ENCODE results near the gene WDR49.

- TF ChIP-seq CTCF (IDR thresholded peaks at IDR 0.05), result no peak
- TF ChIP-seq POLR2AphosphoS5 (IDR thresholded peaks at IDR 0.05), result no peak
Measured at GRCh38 chr3:167487556-167487955, 166.2 kb downstream of the WDR49 start.
